Stimulated activated naive B cell treated with anti-CD40 and anti-IgM and Interleukin-4, amounts not matched to agents 10 μg/mL and 1 μg/mL and 100 μg/mL, for 72 hours (primary cell): Measurements from ENCODE around the gene ARVCF.

ENCODE experiments used
- ATAC-seq, 2 donors: fragments of 150-1000 bp; cut with Tn5 transposase; replicated peaks; 2 replicates each; pipeline ENCODE4 v1.10.0; 2021; ENCODE audit warnings: moderate library complexity in 1 of 2
- DNase-seq: peaks from one replicate; pipeline ENCODE4 v3.0.0; 2021
- H3K27ac Mint-ChIP-seq: one replicate; pipeline ENCODE4 v1.8.0; 2022; ENCODE audit warnings: mild to moderate bottlenecking, mixed read lengths
- H3K27me3 Mint-ChIP-seq, 2 donors: one replicate each; pipeline ENCODE4 v1.8.0; 2022; ENCODE audit warnings: mixed read lengths in 2 of 2
- H3K36me3 Mint-ChIP-seq, 2 donors: one replicate each; pipeline ENCODE4 v1.8.0; 2022; ENCODE audit warnings: mixed read lengths in 2 of 2, mild to moderate bottlenecking in 1 of 2
- H3K4me1 Mint-ChIP-seq, 2 donors: one replicate each; pipeline ENCODE4 v1.8.0; 2022; ENCODE audit warnings: mixed read lengths in 2 of 2, mild to moderate bottlenecking in 1 of 2
- H3K4me3 Mint-ChIP-seq, 2 donors: one replicate each; pipeline ENCODE4 v1.8.0; 2022; ENCODE audit warnings: mild to moderate bottlenecking in 2 of 2, mixed read lengths in 2 of 2, moderate library complexity in 1 of 2
- H3K9me3 Mint-ChIP-seq, 2 donors: one replicate each; pipeline ENCODE4 v1.8.0; 2022; ENCODE audit warnings: mixed read lengths in 2 of 2, mild to moderate bottlenecking in 1 of 2

ARVCF gene

GRCh38 chr22:20016734-20017621, at the start of gene ARVCF:
Gene ARVCF (minus strand): TSS chr22:20016823. CDS start chr22:19990794, 26,029 bp downstream.
- Mint-ChIP-seq H3K4me1 (peaks cover 18 to 26% of the 10 kb centered on the region in 2 donors), H3K27ac (peak within 1 kb of the TSS; percentile 59), H3K27me3 (peaks cover 18 to 19% of the 10 kb centered on the region in 2 donors), H3K36me3 (peaks cover 0 to 4% of the 10 kb centered on the region in 2 donors), H3K9me3 (no peaks in the 10 kb centered on the region), H3K4me3 (peak within 1 kb of the TSS; percentile 86 to 87)
- DNase-seq (peak; percentile 85), ATAC-seq (peak; percentile 70 to 71)

- Mint-ChIP-seq H3K36me3 (peaks cover 12 to 35% of the 10 kb centered on the region in 2 donors), H3K9me3 (no peaks in the 10 kb centered on the region), H3K27ac (no peak overlapping the region), H3K27me3 (no peaks in the 10 kb centered on the region), H3K4me3 (no peak overlapping the region), H3K4me1 (no peaks in the 10 kb centered on the region)
- no peak for ATAC-seq
- DNase-seq = no peak
Measured at GRCh38 chr22:20065896-20066616, 49.4 kb upstream of the ARVCF start.

- DNase-seq (no peak), ATAC-seq (no peak)
- Mint-ChIP-seq H3K9me3 (no peaks in the 10 kb centered on the region), H3K27ac (no peak overlapping the region), H3K4me3 (no peak overlapping the region), H3K36me3 (peaks cover 12 to 36% of the 10 kb centered on the region in 2 donors), H3K4me1 (no peaks in the 10 kb centered on the region), H3K27me3 (no peaks in the 10 kb centered on the region)
Measured at GRCh38 chr22:20064545-20065262, 48.1 kb upstream of the ARVCF start.

GRCh38 chr22:20064140-20064480, 47.5 kb upstream of the ARVCF start:
- H3K4me3 Mint-ChIP-seq = no peak overlapping the region
- no peaks in the 10 kb centered on the region for H3K27me3 Mint-ChIP-seq
- ATAC-seq (no peak), DNase-seq (no peak)
- no peaks in the 10 kb centered on the region for H3K4me1 Mint-ChIP-seq
- H3K9me3 Mint-ChIP-seq = no peaks in the 10 kb centered on the region
- peaks cover 12 to 40% of the 10 kb centered on the region in 2 donors for H3K36me3 Mint-ChIP-seq
- no peak overlapping the region for H3K27ac Mint-ChIP-seq

- Mint-ChIP-seq H3K4me1 (peaks cover 0 to 3% of the 10 kb centered on the region in 2 donors), H3K9me3 (no peaks in the 10 kb centered on the region), H3K27me3 (no peaks in the 10 kb centered on the region), H3K4me3 (no peak overlapping the region), H3K27ac (no peak overlapping the region), H3K36me3 (peaks cover 12 to 43% of the 10 kb centered on the region in 2 donors)
- DNase-seq (no peak), ATAC-seq (no peak)
Measured at GRCh38 chr22:20063271-20064139, 46.9 kb upstream of the ARVCF start.

- H3K4me3 Mint-ChIP-seq = no peak overlapping the region
- H3K36me3 Mint-ChIP-seq = peaks cover 15 to 50% of the 10 kb centered on the region in 2 donors
- H3K27ac Mint-ChIP-seq = peak overlapping the region; percentile 49
- ATAC-seq (no peak), DNase-seq (no peak)
- peaks cover 0 to 3% of the 10 kb centered on the region in 2 donors for H3K4me1 Mint-ChIP-seq
- H3K9me3 Mint-ChIP-seq = no peaks in the 10 kb centered on the region
- no peaks in the 10 kb centered on the region for H3K27me3 Mint-ChIP-seq
Measured at GRCh38 chr22:20062766-20063083, 46.1 kb upstream of the ARVCF start.

- Mint-ChIP-seq H3K36me3 (peaks cover 15 to 54% of the 10 kb centered on the region in 2 donors), H3K27me3 (no peaks in the 10 kb centered on the region), H3K4me3 (no peak overlapping the region), H3K4me1 (peaks cover 0 to 3% of the 10 kb centered on the region in 2 donors), H3K9me3 (no peaks in the 10 kb centered on the region), H3K27ac (peak overlapping the region; percentile 49)
- DNase-seq = no peak
- no peak for ATAC-seq
Measured at GRCh38 chr22:20062043-20062765, 45.6 kb upstream of the ARVCF start.

- Mint-ChIP-seq H3K4me1 (peaks cover 0 to 3% of the 10 kb centered on the region in 2 donors), H3K4me3 (no peak overlapping the region), H3K9me3 (no peaks in the 10 kb centered on the region), H3K36me3 (peaks cover 18 to 56% of the 10 kb centered on the region in 2 donors), H3K27ac (no peak overlapping the region), H3K27me3 (no peaks in the 10 kb centered on the region)
- ATAC-seq = no peak
- no peak for DNase-seq
Measured at GRCh38 chr22:20061481-20061861, 44.8 kb upstream of the ARVCF start.

- ATAC-seq (no peak), DNase-seq (no peak)
- H3K4me1 Mint-ChIP-seq = peaks cover 0 to 5% of the 10 kb centered on the region in 2 donors
- H3K27ac Mint-ChIP-seq = no peak overlapping the region
- peaks cover 21 to 60% of the 10 kb centered on the region in 2 donors for H3K36me3 Mint-ChIP-seq
- H3K27me3 Mint-ChIP-seq = no peaks in the 10 kb centered on the region
- H3K9me3 Mint-ChIP-seq = no peaks in the 10 kb centered on the region
- no peak overlapping the region for H3K4me3 Mint-ChIP-seq
Measured at GRCh38 chr22:20060700-20061480, 44.3 kb upstream of the ARVCF start.

- peaks cover 29 to 61% of the 10 kb centered on the region in 2 donors for H3K36me3 Mint-ChIP-seq
- no peak overlapping the region for H3K27ac Mint-ChIP-seq
- ATAC-seq (no peak), DNase-seq (no peak)
- H3K4me3 Mint-ChIP-seq = no peak overlapping the region
- no peaks in the 10 kb centered on the region for H3K27me3 Mint-ChIP-seq
- no peaks in the 10 kb centered on the region for H3K9me3 Mint-ChIP-seq
- peaks cover 0 to 5% of the 10 kb centered on the region in 2 donors for H3K4me1 Mint-ChIP-seq
Measured at GRCh38 chr22:20058989-20059770, 42.6 kb upstream of the ARVCF start.

GRCh38 chr22:20057596-20058268, 41.1 kb upstream of the ARVCF start:
- peaks cover 0 to 5% of the 10 kb centered on the region in 2 donors for H3K4me1 Mint-ChIP-seq
- DNase-seq (no peak), ATAC-seq (no peak)
- H3K27ac Mint-ChIP-seq = no peak overlapping the region
- peaks cover 38 to 62% of the 10 kb centered on the region in 2 donors for H3K36me3 Mint-ChIP-seq
- H3K4me3 Mint-ChIP-seq = no peak overlapping the region
- H3K9me3 Mint-ChIP-seq = no peaks in the 10 kb centered on the region
- no peaks in the 10 kb centered on the region for H3K27me3 Mint-ChIP-seq
